Endodermal cell (in vitro differentiated cells): ENCODE results near the gene PURB. TPM values are rescaled to one million over a fixed set of nuclear protein-coding genes. Genes with fewer than 3 reads are reported as not detected.

ENCODE experiments used
- DNase-seq: peaks from one replicate; pipeline ENCODE4 v3.0.0-alpha.2; 2017
- H3K27ac ChIP-seq: 2 replicates; pipeline ENCODE4 v1.5.1; 2013; ENCODE audit warnings: mild to moderate bottlenecking, low read depth, low read length, moderate library complexity
- H3K27me3 ChIP-seq: 2 replicates; pipeline ENCODE4 v1.6.1; 2013; ENCODE audit warnings: mild to moderate bottlenecking, low read length, moderate library complexity; ENCODE audit not compliant: insufficient read depth, control insufficient read depth, poor library complexity, severe bottlenecking
- H3K36me3 ChIP-seq: 2 replicates; pipeline ENCODE4 v1.7.0; 2013; ENCODE audit warnings: mild to moderate bottlenecking, low read length, moderate library complexity; ENCODE audit not compliant: control insufficient read depth, insufficient read depth
- H3K4me1 ChIP-seq: one replicate; pipeline ENCODE4 v1.7.0; 2013; ENCODE audit warnings: low read length; ENCODE audit not compliant: control insufficient read depth, insufficient read depth
- H3K4me3 ChIP-seq: 2 replicates; pipeline ENCODE4 v1.5.1; 2013; ENCODE audit warnings: mild to moderate bottlenecking, low read length, moderate library complexity
- H3K9ac ChIP-seq: 2 replicates; pipeline ENCODE4 v1.6.1; 2013; ENCODE audit warnings: mild to moderate bottlenecking, low read length, moderate library complexity; ENCODE audit not compliant: poor library complexity, severe bottlenecking; ENCODE audit errors: extremely low read depth
- H3K9me3 ChIP-seq: 2 replicates; pipeline ENCODE4 v1.6.1; 2013; ENCODE audit warnings: mild to moderate bottlenecking, low read length, moderate library complexity; ENCODE audit not compliant: control insufficient read depth
- H3K27ac Mint-ChIP-seq: 2 replicates; pipeline ENCODE4 v1.8.0; 2020; ENCODE audit warnings: mixed read lengths
- H3K27me3 Mint-ChIP-seq: 2 replicates; pipeline ENCODE4 v1.8.0; 2021; ENCODE audit warnings: mild to moderate bottlenecking, mixed read lengths; ENCODE audit not compliant: insufficient read depth
- H3K36me3 Mint-ChIP-seq: 2 replicates; pipeline ENCODE4 v1.8.0; 2020; ENCODE audit warnings: low read depth, mixed read lengths
- H3K4me1 Mint-ChIP-seq: 2 replicates; pipeline ENCODE4 v1.8.0; 2020; ENCODE audit warnings: mixed read lengths
- H3K4me3 Mint-ChIP-seq: 2 replicates; pipeline ENCODE4 v1.8.0; 2020; ENCODE audit warnings: mild to moderate bottlenecking, moderate library complexity, mixed read lengths
- H3K9me3 Mint-ChIP-seq: 2 replicates; pipeline ENCODE4 v1.8.0; 2020; ENCODE audit warnings: mild to moderate bottlenecking, mixed read lengths
- CTCF ChIP-seq: fragments of 200-600 bp; sonication (generic); conservative IDR thresholded peaks from 2 replicates; pipeline ENCODE4 v1.5.0; 2021; ENCODE audit warnings: antibody characterized with exemption, mild to moderate bottlenecking
- WGBS, 2 experiments: methylation state at CpG; one replicate each; pipeline versions ENCODE4 v1.1.5 to v1.1.7; 2013; ENCODE audit warnings: missing lambda C conversion rate in 2 of 2, mixed read lengths in 1 of 2; ENCODE audit not compliant: insufficient coverage in 1 of 2, insufficient read length in 1 of 2; 5-methylcytosine and 5-hydroxymethylcytosine counted together
- total RNA-seq, 2 donors: library from RNA; stranded (reverse); fragmentation: NEBNext Ultra II Directional in 1 of 2; extraction: Animal tissue kit (Norgen Biotek cat#: 25700) in 1 of 2; gene quantifications; 2 replicates in 1 of 2; 3 replicates in 1 of 2; pipeline ENCODE4 v1.2.1, GENCODE V29; 2021

Gene PURB
- total RNA-seq, 2 donors from 2014 or later: 24.7 to 29.8 TPM

GRCh38 chr7:44891372-44891771 lies 6.0 kb upstream of the PURB start:
- Histone ChIP-seq H3K4me3 (no peak overlapping the region), H3K4me1 (no peaks in the 10 kb centered on the region), H3K9ac (no peak overlapping the region), H3K27ac (no peak overlapping the region), H3K9me3 (no peaks in the 10 kb centered on the region), H3K27me3 (no peaks in the 10 kb centered on the region), H3K36me3 (no peaks in the 10 kb centered on the region)
- no peak for TF ChIP-seq CTCF
- Mint-ChIP-seq H3K27me3 (peaks cover 14% of the 10 kb centered on the region), H3K4me3 (no peak overlapping the region), H3K9me3 (no peaks in the 10 kb centered on the region), H3K4me1 (no peaks in the 10 kb centered on the region), H3K36me3 (no peaks in the 10 kb centered on the region), H3K27ac (no peak overlapping the region)
- WGBS, 2 experiments: 65 to 83% methylated on average over 1 to 2 of the region's 2 CpGs
- DNase-seq: no peak

GRCh38 chr7:44889086-44889781 lies 3.9 kb upstream of the PURB start:
- Histone ChIP-seq H3K36me3 (no peaks in the 10 kb centered on the region), H3K4me1 (no peaks in the 10 kb centered on the region), H3K9ac (no peak overlapping the region), H3K27me3 (no peaks in the 10 kb centered on the region), H3K9me3 (no peaks in the 10 kb centered on the region), H3K4me3 (no peak overlapping the region), H3K27ac (no peak overlapping the region)
- no peak for DNase-seq
- Mint-ChIP-seq H3K4me3 (no peak overlapping the region), H3K4me1 (peaks cover 5% of the 10 kb centered on the region), H3K27ac (no peak overlapping the region), H3K27me3 (peaks cover 13% of the 10 kb centered on the region), H3K9me3 (peaks cover 3% of the 10 kb centered on the region), H3K36me3 (peaks cover 3% of the 10 kb centered on the region)
- no peak for TF ChIP-seq CTCF
- 88 to 90% methylated on average over 2 to 4 of the region's 5 CpGs for WGBS, 2 experiments

GRCh38 chr7:44887293-44887692 lies 2.0 kb upstream of the PURB start:
- H3K27me3 Mint-ChIP-seq: peaks cover 13% of the 10 kb centered on the region
- no peak for TF ChIP-seq CTCF
- Histone ChIP-seq H3K27me3 (no peaks in the 10 kb centered on the region), H3K36me3 (peaks cover 18% of the 10 kb centered on the region), H3K4me1 (peaks cover 6% of the 10 kb centered on the region), H3K27ac (no peak overlapping the region), H3K9me3 (no peaks in the 10 kb centered on the region), H3K4me3 (no peak overlapping the region), H3K9ac (no peak overlapping the region)
- H3K27ac Mint-ChIP-seq: no peak overlapping the region
- peaks cover 4% of the 10 kb centered on the region for H3K9me3 Mint-ChIP-seq
- peaks cover 14% of the 10 kb centered on the region for H3K4me1 Mint-ChIP-seq
- no peak for DNase-seq
- 90 to 92% methylated on average over 4 to 6 of the region's 6 CpGs for WGBS, 2 experiments
- H3K4me3 Mint-ChIP-seq: no peak overlapping the region
- H3K36me3 Mint-ChIP-seq: peaks cover 20% of the 10 kb centered on the region
